Bronchial epithelial cell (primary cell): Measurements from ENCODE around the gene SLC12A3. TPM values are rescaled to one million over a fixed set of nuclear protein-coding genes. Genes with fewer than 3 reads are reported as not detected.

Experiments used
- DNase-seq: peaks from one replicate; pipeline ENCODE4 v3.0.0-alpha.2; 2010; ENCODE audit warnings: low read depth
- FAIRE-seq: peaks from 2 replicates; lab custom pipeline; 2011; peaks lifted over from hg19 to GRCh38; lab: Jason Lieb, UNC
- H3K27me3 ChIP-seq: 2 replicates; pipeline ENCODE4 v1.5.1; 2011; ENCODE audit warnings: low read length; ENCODE audit not compliant: control insufficient read depth, insufficient read depth
- H3K36me3 ChIP-seq: 2 replicates; pipeline ENCODE4 v1.5.1; 2011; ENCODE audit warnings: low read length; ENCODE audit not compliant: control insufficient read depth, insufficient read depth
- H3K4me3 ChIP-seq: 2 replicates; pipeline ENCODE4 v1.5.1; 2011; ENCODE audit warnings: mild to moderate bottlenecking, low read depth, low read length, control low read depth
- total RNA-seq: library from RNA; depleted of rRNA; stranded (reverse); fragments of >200 nt; gene quantifications from 2 replicates; pipeline ENCODE4 v1.2.1, GENCODE V29; 2014
- TF ChIP-seq, protein P1 (sequence below): IDR thresholded peaks from 2 replicates; pipeline ENCODE4 v1.5.1; 2011; ENCODE audit warnings: mild to moderate bottlenecking, moderate library complexity, low read length, control low read depth, inconsistent platforms; ENCODE audit not compliant: insufficient read depth, severe bottlenecking

The SLC12A3 gene
- total RNA-seq, 1 donor from 2014 or later: not detected

DNA sequence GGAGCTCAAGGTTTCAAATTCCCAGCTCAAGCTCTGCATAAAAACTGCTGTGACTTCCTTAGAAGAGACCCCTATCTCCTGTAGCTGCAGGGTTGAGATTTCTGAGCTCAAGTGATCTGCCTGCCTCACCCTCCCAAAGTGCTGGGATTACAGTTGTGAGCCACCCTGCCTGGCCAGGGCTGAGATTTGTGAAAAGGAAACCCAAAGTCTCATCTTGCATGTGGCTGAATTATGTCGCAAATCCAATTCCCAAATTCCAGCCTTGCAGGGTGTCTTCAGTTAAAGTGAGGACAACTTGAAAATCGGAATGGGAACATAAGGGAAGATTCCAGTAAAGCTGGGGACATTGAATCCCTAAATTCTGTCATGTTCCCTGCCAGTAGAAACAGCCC lies 82.6 kb downstream of the SLC12A3 start:
- Histone ChIP-seq H3K27me3 (no peaks in the 10 kb centered on the region), H3K4me3 (no peak overlapping the region), H3K36me3 (peaks cover 8% of the 10 kb centered on the region)
- no peak for FAIRE-seq
- DNase-seq: no peak
- TF ChIP-seq, protein P1, sequence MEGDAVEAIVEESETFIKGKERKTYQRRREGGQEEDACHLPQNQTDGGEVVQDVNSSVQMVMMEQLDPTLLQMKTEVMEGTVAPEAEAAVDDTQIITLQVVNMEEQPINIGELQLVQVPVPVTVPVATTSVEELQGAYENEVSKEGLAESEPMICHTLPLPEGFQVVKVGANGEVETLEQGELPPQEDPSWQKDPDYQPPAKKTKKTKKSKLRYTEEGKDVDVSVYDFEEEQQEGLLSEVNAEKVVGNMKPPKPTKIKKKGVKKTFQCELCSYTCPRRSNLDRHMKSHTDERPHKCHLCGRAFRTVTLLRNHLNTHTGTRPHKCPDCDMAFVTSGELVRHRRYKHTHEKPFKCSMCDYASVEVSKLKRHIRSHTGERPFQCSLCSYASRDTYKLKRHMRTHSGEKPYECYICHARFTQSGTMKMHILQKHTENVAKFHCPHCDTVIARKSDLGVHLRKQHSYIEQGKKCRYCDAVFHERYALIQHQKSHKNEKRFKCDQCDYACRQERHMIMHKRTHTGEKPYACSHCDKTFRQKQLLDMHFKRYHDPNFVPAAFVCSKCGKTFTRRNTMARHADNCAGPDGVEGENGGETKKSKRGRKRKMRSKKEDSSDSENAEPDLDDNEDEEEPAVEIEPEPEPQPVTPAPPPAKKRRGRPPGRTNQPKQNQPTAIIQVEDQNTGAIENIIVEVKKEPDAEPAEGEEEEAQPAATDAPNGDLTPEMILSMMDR: no peak

DNA sequence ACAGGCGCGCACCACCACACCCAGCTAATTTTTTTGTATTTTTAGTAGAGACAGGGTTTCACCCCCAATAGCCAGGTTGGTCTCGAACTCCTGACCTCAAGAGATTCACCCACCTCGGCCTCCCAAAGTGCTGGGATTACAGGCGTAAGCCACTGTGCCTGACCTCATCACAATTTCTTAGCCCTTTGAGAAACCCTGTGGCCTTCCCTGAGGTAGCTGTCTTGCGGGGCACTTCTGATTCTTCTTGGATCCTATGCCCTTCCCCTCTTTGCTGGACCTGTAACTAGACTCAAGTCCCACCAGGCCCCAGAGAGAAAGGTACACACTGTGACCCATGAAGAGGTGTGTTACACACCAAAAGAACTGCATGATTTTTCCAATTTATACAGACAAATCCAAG lies 83.2 kb downstream of the SLC12A3 start:
- Histone ChIP-seq H3K4me3 (no peak overlapping the region), H3K36me3 (peaks cover 3% of the 10 kb centered on the region), H3K27me3 (no peaks in the 10 kb centered on the region)
- FAIRE-seq (no peak), DNase-seq (no peak)
- TF ChIP-seq, protein P1: no peak

DNA sequence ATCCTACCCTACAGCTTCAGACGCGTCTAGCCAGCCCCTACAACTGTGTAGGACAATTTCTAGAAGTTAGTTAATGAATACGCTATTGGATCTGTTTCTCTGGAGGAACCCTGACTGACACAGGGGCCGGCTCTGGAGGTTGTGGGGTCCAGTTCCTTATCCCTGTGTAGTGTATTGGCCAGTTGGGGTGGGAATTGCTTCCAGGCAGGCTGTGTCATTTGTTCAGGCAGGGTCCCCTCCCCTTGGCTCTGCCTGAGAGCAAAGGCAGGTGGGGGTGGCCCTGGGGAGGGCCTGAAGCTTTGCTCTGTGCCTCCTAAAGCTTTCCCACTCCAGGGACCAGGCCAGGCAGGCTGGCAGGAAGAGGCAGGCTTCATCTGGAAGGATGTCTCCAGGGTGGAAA lies 85.0 kb downstream of the SLC12A3 start:
- Histone ChIP-seq H3K27me3 (no peaks in the 10 kb centered on the region), H3K4me3 (no peak overlapping the region), H3K36me3 (no peaks in the 10 kb centered on the region)
- TF ChIP-seq, protein P1: no peak
- FAIRE-seq (no peak), DNase-seq (no peak)

DNA sequence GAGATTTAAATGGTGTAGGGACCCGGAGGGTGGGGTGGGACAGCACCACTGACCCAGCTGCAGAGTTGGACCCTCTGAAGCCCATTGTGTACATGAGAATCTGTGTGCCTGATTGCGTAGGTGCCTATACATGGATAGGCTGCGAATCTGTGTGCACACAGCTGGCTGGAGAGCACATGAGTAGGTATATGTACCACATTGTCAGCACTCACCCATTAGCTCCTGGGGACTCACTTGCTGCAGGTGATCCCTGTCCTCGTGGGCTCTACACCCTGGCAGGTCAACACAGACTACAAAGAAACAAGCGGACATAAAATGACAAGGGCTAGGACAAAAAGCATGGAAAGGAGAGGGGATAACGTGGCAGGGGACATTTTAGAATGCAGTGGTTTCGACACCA lies 85.4 kb downstream of the SLC12A3 start:
- H3K4me3 ChIP-seq: no peak overlapping the region
- DNase-seq (no peak), FAIRE-seq (no peak)
- TF ChIP-seq, protein P1: no peak
- no peaks in the 10 kb centered on the region for H3K27me3 ChIP-seq
- no peaks in the 10 kb centered on the region for H3K36me3 ChIP-seq

DNA sequence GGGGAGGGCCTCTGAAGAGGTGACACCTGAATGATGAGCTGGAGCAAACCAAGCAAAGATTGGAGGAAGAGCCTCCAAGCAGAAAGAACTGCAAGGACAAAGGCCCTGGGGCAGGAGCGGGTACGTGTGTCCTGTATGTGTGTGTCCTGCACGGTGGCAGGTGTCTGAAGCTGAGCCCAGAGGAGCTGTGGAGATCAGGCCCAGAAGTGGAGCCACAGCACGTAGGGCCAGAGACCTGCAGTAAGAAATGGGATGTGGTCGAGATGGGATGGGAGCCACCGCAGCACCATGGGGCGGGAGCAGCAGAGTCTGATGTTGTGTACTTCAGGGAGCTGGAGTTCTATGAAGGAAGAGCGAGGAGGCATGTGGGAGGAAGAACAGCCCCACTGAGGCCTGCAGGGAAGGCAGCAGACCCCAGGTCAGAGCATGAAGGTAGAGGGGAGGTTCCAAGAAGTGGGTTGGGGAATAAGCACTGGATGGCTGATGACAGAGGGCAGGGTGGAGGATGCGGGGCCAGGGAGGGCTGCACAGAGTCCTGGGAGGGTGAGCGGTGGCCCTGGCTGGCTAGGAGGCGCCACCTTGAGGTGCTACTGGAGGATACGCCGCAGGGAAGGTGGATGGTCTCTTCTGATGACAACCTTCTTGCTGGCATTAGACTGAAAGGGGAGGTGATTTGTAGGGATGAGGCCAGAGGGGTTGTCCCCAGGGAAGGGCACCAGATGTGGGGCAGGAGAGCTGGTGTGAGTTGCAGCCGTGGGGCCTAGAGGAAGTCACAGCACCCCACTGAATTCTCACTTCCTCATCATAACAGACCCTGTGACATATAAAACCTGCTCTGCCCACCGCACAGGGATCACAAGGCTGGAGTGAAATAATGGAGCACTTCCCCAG lies 86.1 kb downstream of the SLC12A3 start:
- DNase-seq: no peak
- no peaks in the 10 kb centered on the region for H3K36me3 ChIP-seq
- FAIRE-seq: no peak
- H3K27me3 ChIP-seq: no peaks in the 10 kb centered on the region
- TF ChIP-seq, protein P1: peak; percentile 77
- no peak overlapping the region for H3K4me3 ChIP-seq
